COLO829 (cell line): ENCODE results near the gene PLPP3.

ENCODE experiments used
- DNase-seq: peaks from one replicate; pipeline ENCODE4 v3.0.0; 2012; ENCODE audit warnings: low spot score

The PLPP3 gene

GRCh38 chr1:56576880-56577405 lies 2.4 kb downstream of the PLPP3 start:
- peak; percentile 42 for DNase-seq

DNA sequence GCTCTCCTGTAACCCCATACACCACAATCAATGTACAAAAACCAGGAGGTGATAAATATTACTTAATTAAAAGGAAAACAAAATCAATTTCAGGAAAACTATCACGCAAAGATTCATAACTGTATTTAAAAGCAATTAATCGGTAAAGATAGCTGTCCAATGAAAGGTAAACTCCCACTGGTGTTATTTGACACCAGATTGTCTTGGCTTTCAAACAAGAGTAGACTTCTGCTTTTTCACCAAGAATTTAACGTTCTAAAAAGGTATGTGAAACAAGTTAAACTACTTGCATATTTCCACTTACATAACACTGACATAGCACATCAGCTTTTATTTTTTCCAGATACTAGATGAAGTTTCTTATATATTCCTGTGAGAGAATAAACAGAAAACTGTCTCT lies 3.5 kb downstream of the PLPP3 start:
- no peak for DNase-seq

DNA sequence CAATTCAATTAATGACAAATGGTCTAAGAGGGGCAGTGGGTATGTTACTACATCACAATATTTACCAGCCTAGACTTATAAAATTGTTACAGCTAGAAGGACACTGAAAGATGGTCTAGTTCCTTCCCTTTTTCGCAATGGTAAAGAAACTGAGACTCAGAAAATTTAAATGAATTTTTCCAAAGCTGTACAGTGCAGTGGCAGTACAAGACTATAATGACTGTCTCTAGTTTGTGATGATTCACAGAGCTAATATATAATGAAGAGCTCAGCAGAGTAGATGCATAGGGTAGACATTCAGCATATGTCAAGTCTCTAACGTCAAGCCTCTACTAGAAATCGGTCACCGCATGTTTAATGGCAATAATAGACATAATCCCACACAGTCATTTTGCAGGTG lies 4.6 kb downstream of the PLPP3 start:
- no peak for DNase-seq

DNA sequence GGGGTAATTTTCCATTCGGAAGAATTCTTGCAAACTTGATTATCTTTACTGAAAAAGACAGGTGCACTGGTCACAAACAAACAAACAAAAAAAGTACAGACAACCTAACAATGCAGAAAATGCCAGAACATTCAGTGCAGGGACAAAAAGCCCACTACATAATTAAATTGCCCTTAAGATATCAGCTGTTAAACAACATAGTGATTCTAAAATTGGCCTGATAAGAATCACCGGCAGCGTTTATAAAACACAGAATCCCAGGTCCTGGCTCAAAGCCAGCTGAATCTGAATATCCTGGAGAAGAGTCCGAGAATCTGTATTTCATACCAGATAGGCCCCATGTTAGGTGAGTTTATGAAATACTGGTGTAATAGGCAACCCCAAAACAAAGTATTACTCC lies 6.1 kb downstream of the PLPP3 start:
- no peak for DNase-seq

DNA sequence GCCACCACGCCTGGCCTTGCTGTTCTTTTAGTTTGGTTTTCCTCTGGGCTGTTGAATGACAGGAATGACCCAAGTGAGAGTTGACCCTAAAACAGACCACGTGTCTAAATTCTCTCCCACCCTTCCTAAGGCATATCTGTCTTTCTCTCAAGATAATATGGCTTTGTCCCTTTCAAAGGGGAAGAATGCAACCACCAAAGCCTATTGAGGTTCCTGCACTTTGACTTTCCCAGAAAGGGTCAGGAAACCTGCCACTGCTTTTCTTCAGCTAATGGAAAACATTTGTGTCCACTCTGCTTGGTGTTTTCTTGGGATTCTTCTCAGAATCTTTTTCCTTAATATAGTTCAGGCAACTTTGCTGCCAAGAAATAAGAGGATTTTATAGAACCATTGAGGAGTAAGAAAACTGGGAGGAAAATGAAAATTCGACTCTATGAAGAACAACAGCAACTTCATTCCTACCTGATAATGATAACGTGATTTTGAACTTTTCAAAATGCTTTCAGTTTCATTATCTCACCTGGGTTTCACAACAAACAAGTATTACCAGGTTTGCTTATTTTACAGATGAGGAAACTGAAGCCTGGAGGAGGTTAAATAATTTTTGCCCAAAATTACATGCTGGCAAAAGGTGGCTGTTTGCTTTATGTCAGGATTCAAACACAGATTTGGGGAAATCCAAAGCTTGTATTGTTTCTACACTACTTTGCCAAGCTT lies 6.9 kb downstream of the PLPP3 start:
- no peak for DNase-seq

DNA sequence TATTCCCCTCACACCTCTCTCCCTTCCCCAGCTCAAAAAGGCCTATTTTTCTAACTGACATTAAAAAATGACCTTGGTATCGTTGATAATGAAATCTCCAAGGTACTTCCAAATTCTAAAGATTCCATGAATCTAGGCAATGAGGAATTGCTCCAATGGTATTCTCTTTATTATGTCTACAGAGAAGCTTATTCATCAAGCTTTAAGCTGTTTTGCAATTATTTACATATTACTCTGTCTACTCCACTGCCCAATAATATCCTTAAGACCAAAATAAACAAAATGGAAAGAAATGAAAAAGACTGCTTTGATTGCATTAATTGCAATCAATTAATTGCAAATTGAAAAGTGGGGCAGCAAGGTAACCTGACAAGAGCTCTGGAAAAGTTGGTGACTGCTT lies 7.9 kb downstream of the PLPP3 start:
- DNase-seq: no peak

DNA sequence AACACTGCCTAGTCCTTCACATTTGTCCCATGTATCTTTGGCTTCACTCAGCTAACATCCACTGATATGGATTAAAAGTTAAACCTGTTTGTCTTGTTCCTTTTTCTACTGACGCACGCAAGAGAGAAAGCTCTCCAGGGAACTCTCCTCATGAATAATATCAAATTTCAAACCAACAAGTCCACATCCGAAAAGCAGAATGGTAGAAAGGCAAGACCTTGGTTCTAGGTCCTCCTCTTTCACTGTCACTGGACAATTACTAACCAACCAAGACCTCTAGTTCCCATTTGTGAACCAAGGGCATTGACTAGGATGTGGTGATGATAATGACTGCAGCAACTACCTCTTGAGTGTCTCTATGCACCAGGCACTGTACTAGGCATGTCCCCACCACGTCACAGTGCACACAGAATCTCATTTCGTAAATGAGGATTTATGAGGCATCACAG lies 8.4 kb downstream of the PLPP3 start:
- no peak for DNase-seq

DNA sequence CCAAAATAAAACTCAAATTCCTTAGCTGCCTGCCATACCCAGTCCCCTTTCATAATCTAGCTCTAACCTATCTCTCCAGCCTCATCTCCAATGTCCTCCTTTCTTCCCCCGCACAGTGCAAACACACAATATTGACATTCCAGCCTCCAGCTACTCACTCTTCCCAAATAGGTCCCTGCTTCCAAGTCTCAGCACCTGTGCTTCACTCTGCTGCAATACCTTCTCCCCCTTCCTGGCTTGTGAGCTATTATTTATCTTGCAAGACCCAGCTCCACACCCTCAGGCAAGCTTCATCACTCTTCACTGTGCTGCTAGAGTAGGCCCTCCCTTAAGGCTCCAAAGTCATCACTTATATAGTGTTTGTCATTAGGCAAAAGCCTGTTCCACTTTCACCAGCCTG lies 9.7 kb downstream of the PLPP3 start:
- DNase-seq: no peak

- no peak for DNase-seq
These were observed 12.4 kb downstream of the PLPP3 start for GRCh38 chr1:56566994-56567393.

- no peak for DNase-seq
These were observed 13.2 kb downstream of the PLPP3 start for GRCh38 chr1:56566061-56566744.

GRCh38 chr1:56564615-56565014 lies 14.7 kb downstream of the PLPP3 start:
- no peak for DNase-seq

DNA sequence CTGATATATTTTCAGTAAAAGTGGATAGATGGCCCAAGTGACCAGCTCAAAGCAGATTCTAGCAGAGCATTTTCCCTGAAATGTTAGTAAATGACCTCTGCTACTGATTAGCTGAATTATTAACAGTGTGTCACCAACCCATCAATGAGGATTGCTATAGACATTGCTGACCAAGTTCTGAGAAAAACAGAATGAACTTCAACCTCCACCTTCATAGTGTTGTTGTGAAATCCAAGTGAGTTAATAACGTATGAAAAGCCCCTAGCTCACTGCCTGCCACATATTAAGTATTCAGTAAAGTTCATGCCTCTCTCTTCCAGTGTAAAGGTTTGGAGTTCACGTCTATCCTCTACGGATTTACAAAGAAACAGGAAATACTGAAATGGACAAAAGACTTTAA lies 15.8 kb downstream of the PLPP3 start:
- DNase-seq: no peak

- no peak for DNase-seq
These were observed 16.4 kb downstream of the PLPP3 start for GRCh38 chr1:56562891-56563452.

GRCh38 chr1:56561227-56562019 lies 17.9 kb downstream of the PLPP3 start:
- DNase-seq: no peak

- peak; percentile 59 for DNase-seq
These were observed 21.6 kb downstream of the PLPP3 start for GRCh38 chr1:56557746-56558145.

GRCh38 chr1:56555448-56555847 lies 23.9 kb downstream of the PLPP3 start:
- DNase-seq: no peak

- no peak for DNase-seq
These were observed 26.3 kb downstream of the PLPP3 start for GRCh38 chr1:56553046-56553445.

GRCh38 chr1:56552349-56552748 lies 27.0 kb downstream of the PLPP3 start:
- DNase-seq: no peak

DNA sequence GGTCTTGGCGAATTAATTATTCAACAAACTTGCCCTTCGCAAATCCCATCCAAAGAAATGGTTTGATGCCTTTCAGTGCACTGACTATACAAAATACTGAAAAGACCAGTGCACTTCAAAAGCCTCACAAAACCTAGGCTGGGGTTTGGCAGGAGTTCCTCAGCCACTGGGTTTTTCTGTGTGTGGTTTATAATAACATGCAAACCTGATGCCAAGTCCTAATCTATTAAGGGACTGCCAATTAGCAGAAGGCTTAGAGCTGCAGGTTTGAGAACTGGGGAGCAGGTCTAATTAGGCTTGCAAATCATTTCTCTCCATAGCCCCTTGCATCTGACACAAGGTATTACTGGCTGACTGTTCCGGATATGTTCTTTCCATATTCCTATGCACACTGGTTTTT lies 27.7 kb downstream of the PLPP3 start:
- no peak for DNase-seq

DNA sequence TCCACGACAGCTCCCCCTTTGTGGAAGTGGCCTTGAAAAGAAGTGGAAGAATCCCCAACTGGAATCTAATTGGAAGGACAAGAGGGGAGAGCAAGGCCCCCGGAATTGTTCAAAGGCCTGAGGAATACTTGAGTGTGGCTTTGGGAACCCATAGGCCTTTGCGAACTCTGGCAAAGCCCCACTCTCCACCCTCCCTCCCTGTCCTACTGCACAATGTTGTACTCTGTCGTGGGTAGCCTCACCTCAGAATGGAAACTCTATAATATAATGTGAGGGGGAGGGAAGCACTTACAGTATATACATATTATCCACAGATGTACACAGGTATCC lies 28.5 kb downstream of the PLPP3 start:
- no peak for DNase-seq

- DNase-seq: no peak
These were observed 29.1 kb downstream of the PLPP3 start for GRCh38 chr1:56550138-56550858.

DNA sequence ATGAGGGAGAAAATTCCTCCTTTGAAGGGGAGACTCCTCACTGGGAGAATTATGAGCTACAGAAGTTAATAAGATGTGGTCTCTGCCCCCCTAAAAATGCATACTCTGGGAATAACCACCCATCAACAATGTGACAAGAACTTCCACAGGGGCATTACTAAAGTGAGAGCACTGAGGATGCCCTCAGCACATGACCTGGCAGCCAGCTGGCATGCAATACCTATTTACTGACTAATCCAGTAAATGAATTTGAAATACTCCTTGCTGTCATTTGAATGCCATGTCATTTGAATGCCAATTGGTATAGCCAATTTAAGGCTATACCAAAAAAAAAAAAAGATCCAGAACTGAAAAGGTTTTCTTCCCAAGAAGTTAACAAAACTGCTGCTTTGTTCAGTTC lies 30.8 kb downstream of the PLPP3 start:
- no peak for DNase-seq
